GM12892 (cell line): ENCODE results near the gene PMEPA1.

ENCODE experiments used
- POLR2A ChIP-seq: IDR thresholded peaks from 2 replicates; pipeline ENCODE4 v1.6.1; 2011; ENCODE audit warnings: low read depth, low read length, control low read depth
- POLR2AphosphoS5 ChIP-seq: IDR thresholded peaks from 2 replicates; pipeline ENCODE4 v1.6.1; 2011; ENCODE audit warnings: low read depth, low read length, control low read depth
- TAF1 ChIP-seq: IDR thresholded peaks from 2 replicates; pipeline ENCODE4 v1.6.1; 2011; ENCODE audit warnings: low read depth, mild to moderate bottlenecking, control low read depth, low read length, borderline replicate concordance

- TF ChIP-seq POLR2A (no peak), POLR2AphosphoS5 (no peak), TAF1 (no peak)
These were observed 54.0 kb downstream of the PMEPA1 start for GRCh38 chr20:57655809-57656155.
